Endometrium (tissue), 2 donors: Measurements from ENCODE around the gene ANO8.
A peak's percentile ranks its signal among the peaks of the same experiment; 100 is the strongest.
"Not testable (repeated sequence)": the region's sequence is repeated elsewhere in the genome, so short reads cannot be mapped to it uniquely, and the experiment has no call there.

ENCODE experiments used
- FAIRE-seq: peaks from 2 replicates; lab custom pipeline; 2012; peaks lifted over from hg19 to GRCh38; lab: Jason Lieb, UNC
- donor health status: control.
- donor health status: control.

Gene ANO8

DNA sequence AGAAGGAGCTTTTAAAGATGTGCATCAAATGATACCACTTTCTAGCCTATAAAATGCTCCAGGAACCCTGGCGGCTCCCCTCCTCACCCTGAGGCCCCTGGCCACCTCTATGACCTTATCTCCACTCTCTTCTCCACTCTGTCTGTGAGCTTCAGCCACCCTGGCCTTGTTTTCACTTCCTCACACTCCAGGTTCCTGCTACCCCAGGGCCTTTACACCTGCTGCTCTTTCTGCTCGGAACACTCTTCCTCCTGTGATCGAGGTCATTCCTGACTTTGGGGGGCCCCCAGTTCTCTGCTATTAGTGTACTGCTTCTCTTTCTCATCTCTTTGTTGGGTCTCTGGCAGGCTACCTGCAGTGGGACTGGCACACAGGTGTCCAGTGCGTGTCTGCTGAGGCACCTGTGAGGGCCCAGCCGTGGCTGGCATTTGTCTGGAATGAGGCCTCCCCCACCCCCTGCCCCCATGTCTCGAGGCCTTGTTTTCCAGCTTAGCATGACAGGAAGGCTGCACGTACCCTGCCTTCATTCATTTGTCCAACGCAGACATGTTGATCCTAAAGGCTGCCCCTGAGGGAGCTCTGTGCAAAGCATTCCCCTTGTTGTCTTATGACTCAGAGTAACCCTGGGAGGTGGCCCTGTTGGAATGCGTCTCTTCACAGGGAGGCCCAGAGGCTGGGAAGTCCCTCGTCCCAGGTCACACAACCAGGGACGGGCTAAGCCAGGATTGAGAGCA lies 23.0 kb downstream of the ANO8 start:
- no peak for FAIRE-seq

DNA sequence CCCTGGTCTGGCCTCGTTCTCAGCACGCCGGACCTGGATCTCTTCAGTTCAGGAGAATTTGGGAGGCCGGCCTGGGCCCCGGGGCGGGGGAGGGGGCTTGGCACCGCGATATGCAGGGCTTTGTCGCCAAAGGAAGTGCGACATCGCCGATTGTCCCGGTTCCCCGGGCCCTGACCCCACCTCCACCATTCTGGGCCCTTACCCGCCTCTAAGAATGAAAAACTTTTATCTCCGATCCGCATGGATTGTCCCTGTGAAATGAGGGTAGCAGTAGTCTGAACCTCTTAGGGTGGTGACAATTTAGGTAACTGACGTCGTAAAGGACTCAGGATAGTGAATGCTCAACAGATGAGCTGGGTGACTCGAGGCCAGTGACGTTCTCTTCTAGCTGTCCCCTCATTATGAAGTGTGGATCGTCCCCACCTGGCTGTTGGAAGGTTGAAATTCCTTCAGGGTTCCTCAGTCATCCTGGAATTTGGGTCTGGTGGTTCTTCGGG lies 24.6 kb downstream of the ANO8 start:
- no peak for FAIRE-seq

DNA sequence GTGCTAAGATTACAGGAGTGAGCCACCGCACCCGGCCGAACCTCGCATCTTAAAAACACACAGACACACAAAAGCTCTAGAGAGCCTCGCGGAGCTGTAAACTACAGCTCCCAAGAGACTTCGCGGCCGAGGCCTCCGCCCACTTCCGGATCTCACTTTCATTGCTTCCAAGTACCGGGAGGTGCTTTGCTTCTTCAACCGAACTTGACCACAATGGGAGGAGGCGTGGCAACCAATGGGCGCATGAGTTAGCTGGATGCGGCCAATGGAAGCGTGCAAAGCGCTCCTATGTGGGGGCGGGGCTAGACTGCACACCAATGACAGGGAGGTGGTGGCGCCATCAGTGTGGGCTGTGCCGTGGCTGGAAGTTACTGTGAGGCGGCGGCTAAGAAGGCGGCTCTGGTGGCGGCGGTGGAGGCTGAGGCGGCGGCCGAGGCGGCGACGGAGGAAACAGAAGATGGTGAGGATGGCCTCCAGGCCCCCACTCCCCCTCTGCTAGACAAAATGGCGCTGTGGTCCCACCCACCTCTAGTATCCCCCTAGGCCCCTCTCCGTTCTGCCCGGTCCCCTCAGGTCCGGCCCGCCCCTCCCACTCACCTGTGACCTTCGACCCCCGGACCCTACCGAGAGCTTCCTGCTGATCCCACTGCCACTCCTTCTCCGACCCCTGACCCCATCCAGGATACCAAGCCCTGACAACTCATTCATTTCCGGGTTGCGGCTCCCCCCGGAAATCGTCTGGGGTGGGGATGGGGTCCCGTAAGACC lies 25.3 kb downstream of the ANO8 start, which contains the start of gene DDA1:
Gene DDA1, plus strand, starts transcription at position 366 of the 767 bp plus-strand sequence. Its CDS starts 92 bp downstream, at position 458.
- FAIRE-seq: peak; percentile 100

DNA sequence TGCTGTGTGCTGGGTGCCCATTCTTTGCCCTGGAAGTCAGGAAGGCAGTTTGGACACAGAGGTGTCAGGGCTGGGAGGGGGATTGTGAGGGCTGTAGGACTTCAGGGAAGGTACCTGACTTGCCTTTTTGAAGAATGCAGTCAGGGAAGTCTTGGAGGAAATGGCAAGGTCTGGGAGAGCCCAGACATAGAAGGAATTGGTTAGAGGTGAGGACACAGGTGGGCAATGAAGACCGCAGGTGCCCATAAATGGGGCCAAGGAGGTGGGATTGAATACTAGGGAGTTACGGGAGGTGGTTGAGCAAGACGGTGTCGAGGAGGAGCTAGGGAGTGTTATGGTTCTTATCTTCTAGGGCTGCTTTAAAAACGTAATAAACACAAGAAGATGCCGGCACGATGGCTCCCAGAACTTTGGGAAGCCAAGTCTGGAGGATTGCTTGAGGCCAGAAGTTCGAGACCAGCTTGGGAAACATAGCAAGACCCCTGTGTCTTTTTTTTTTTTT lies 26.7 kb downstream of the ANO8 start:
- FAIRE-seq: no peak

DNA sequence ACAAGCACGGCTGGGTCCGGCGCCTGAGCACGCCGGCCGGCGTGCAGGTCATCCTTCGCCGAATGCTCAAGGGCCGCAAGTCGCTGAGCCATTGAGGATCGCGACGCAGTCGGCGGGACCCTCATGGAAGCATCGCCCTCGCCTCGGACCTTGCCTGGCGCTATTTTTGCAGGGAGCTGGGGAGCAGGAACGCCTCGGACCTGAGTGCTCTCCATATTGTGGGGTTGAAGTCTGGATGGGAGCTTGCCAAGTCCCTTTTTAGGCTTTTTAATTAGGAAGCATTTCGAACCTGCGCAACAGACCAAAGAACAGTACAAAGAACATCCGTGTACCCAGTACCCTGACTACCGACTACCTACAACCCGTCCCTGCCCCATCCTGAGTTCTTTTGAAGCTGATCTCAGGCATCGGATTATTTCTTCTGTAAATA lies 28.4 kb downstream of the ANO8 start:
- no peak for FAIRE-seq

DNA sequence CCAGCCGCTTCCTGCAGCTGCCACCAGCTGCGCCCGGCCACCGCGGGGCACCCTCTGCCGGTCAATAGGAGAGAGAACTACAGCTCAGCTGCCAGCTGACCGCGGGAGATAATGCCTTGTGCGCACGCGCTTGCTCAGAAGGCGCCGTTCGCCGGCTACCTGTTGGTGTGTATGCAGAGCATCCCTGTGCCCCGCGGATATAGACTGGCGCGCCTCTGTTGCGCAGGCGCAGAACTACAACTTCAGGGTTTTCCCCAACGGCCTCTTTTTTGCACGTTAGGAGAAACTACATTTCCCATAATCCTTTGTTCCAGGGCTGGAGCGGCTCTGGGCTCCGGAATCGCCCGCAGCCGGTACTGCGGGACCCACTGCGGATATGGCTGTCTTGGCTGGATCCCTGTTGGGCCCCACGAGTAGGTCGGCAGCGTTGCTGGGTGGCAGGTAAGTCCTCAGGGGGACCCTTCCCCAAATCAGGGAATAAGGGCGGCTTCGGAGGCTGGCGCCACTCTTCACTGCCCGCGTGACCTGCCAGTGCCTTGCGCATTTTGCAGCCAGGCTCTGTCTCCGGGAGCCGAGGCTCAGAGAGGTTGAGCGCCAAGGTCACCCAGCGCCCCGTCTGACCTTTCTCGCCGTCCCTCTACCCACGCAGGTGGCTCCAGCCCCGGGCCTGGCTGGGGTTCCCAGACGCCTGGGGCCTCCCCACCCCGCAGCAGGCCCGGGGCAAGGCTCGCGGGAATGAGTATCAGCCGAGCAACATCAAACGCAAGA lies 29.0 kb downstream of the ANO8 start, which contains the start of gene MRPL34:
Gene MRPL34, plus strand, starts transcription at position 356 of the 768 bp plus-strand sequence. Its CDS starts 21 bp downstream, at position 377.
- FAIRE-seq: peak; percentile 50

DNA sequence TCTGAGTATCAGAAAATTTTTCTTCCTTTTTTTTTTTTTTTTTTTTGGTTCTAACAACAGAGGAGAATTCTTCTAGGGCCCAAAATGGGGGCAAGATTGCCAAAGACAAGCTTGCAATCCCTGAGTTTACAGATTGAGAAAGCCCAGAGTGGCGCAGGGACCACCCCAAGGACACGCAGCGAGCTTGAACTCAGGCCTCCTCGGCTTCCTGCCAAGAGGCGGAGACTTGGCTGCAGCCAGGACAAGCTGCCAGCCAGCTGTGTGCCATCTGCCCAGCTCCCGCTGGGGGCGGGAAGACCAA lies 29.5 kb downstream of the ANO8 start:
- no peak for FAIRE-seq

DNA sequence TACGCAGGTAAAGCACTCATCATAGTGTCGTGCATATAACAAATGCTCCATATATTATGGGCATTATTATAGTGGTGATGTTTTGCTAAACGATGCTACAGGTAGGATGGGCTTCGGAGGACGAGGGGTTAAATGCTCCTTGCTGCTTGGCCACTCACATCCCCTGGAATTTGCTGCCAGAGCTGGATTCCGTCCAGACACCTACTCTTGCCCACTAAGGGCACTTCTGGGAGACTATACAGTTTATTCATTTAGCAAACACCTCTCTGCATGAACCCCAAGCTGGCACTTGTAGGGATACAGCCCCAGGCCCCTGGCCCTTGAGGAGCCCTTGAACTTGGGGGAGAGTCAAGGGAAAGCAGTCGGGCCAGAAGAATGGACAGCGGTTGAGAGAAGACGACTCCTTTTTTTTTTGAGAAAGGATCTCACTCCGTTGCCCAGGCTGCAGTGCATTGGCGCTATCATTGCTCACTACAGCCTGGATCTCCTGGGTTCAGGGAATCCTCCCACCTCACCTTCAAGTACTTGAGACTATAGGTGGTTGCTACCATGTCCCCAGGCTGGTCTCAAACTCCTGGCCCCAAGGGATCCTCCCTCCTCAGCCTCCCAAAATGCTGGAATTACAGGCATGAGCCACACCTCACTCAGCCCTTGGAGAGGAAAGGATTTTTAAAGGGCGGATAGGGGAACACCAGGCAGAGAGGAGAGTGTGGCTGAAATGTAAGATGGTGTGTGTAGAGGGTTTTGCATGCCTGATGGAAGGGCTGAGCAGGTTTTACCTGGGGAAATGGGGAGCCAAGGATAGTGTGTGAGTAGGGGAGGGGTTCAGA lies 30.1 kb downstream of the ANO8 start:
- no peak for FAIRE-seq

DNA sequence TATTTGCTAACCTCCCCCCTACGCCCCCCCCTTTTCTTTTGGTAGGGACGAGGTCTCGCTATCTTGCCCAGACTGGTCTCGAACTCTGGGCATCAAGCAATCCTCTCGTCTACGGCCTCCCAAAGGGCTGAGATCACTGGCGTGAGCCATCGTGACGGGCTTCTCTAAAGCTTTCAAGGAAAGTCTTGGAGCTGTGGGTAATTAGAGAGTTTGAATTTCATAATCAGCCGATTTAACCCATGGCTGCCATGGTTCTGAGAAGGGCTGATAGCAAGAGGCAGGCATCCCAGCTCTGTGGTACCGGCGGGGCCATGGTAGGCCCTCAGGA lies 30.8 kb downstream of the ANO8 start:
- FAIRE-seq: no peak

DNA sequence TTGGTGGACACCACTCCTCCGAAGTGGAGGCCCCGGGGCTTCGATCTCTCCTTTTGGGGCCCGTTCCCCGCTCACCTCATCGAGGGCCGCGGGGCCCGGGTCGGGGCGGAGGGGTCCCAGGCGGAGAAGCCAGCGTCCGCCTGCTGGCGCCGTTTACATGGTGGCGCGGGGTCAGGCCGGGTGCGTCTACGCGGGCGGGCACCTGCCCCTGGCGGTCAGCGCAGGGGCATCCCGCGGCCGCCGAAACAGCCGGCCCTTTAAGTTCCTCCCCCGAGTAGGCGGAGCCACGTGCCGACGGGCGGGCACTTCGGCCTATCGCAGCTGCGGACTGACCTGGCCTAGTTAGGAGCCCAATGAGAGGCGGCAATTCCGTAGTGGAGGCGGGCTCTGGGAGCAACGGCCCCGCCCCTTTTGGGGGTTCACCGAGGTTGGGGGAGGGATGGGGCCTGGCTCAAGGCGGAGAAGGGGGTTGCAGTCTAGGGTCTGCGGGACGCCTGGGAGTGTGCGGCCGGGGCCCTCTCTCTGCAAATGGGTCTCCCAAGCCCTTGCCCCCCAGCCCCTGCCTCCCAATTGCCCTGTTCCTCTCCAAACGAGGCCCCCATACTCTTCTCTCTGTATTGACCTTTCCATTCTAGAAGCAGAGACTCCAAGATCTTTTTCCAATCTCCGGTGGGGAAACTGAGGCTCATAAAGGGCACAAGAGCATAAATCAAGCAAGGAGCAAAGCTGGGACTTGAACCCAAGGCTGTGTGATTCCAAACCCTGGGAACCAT lies 31.3 kb downstream of the ANO8 start, which contains the start of gene ABHD8:
Gene ABHD8, minus strand, starts transcription at position 259 of the 773 bp plus-strand sequence. CDS start 1,809 bp downstream, outside the sequence.
- FAIRE-seq: peak; percentile 35

DNA sequence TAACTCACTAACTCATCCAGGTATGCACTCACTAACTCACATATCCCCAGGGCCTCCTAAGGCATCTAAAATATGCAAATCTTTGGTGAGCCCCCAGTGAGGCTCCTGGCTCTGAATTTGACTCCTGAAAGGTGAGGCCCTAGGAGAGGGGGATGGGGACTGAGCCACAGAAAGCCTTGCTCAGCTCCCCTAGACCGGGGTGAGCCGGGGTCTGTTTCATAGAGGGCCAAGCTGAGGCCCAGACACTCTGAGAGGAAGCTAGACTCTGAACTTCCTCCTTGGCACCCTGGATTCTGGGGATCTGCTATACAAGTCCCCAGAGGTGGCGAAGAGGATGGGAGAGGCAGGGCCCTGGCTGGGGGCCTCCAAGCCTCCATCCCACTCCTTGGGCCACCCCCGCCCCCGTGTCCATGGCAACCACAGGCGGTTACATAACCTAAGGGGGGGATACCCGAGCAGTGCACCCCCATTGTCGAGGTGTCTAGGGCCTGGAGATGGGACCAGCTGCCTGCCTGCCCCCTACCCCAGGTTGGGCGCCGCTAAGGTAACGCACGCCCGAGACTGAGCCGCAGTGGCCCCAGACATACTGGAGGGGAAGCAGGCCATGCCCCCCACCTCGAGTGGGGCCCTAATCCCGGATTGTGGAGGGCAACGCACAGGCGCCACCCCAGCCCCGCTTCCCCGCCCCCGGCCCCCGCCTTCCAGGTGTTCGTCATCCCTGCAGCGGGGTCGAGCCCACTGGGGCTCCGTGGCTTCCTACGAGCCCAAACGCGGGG lies 32.1 kb downstream of the ANO8 start:
- no peak for FAIRE-seq

DNA sequence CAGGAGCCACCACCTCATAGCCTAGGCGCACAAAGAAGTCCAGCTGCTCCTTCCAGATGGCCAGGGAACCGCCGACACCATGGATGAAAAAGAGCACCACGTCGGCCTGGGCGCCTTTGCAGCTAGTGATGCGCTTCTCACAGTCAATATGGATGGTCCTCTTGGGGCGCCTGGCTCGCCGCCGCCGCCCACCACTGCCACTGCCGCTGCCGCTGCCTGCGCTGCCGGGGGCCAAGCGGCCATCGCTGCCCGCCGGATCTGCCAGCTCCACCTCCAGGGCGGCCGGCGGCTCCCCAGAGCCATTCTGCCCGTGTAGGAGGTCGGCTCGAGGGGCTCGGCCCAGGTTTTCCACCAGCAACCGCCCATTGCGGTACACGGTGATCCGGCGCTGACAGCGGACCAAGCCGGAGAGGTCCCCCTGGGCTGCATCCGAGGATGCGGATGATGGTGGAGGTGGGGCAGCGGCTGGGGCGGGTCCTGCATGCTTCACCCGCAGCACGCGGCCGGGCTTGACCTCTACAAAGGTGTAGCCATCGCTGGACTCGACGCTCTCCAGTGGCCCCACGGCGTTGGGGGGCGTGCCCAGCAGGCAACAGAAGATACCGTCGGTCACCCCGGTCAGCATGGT lies 33.5 kb downstream of the ANO8 start:
- FAIRE-seq: no peak

DNA sequence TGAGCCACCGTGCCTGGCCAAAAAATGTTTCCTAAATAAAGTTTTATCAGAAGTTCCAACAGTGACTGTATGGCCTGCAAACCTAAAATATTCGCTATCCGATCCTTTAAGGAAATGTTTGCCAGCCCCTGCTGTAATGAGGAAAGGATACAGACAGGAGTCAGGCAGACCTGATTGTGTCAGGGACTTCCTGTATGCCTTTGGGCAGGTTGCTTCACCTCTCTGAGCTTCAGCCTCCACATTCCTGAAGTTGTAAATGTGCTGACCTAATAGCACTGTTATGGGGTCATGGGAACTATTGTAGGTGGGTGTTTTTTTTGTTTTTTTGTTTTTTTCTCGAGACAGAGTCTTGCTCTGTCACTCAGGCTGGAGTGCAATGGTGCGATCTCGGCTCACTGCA lies 37.7 kb downstream of the ANO8 start:
- no peak for FAIRE-seq

DNA sequence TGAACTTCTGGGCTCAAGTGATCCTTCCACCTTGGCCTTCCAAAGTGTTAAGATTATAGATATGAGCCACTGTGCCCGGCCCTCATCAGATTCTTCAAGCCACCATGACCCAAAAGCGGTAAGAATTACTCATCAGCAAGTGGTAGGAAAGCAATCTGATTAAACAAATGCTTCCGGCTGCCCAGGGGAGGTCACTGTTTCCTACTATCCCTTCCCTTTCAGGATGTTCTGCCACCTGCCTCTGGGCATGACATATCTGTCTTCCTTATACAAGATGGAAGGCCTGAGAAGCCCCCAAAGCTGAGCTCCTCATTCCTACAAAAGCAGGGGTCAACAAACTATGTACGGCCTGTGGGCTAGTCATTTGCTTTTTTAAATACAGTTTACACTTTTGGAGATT lies 38.4 kb downstream of the ANO8 start:
- FAIRE-seq: no peak

DNA sequence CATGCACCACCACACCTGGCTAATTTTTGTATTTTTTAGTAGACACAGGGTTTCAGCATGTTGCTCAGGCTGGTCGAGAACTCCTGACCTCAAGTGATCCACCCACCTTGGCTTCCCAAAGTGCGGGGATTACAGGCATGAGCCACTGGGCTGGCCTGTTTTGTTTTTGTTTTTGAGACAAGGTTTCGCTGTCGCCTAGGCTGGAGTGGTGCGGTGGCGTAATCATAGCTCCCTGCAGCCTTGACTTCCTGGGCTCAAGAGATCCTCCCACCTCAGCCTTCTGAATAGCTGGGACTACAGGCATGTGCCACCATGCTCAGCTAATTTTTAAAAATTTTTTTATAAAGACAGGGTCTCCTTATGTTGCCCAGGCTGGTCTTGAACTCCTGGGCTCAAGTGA lies 39.1 kb downstream of the ANO8 start:
- FAIRE-seq: not testable (repeated sequence)

DNA sequence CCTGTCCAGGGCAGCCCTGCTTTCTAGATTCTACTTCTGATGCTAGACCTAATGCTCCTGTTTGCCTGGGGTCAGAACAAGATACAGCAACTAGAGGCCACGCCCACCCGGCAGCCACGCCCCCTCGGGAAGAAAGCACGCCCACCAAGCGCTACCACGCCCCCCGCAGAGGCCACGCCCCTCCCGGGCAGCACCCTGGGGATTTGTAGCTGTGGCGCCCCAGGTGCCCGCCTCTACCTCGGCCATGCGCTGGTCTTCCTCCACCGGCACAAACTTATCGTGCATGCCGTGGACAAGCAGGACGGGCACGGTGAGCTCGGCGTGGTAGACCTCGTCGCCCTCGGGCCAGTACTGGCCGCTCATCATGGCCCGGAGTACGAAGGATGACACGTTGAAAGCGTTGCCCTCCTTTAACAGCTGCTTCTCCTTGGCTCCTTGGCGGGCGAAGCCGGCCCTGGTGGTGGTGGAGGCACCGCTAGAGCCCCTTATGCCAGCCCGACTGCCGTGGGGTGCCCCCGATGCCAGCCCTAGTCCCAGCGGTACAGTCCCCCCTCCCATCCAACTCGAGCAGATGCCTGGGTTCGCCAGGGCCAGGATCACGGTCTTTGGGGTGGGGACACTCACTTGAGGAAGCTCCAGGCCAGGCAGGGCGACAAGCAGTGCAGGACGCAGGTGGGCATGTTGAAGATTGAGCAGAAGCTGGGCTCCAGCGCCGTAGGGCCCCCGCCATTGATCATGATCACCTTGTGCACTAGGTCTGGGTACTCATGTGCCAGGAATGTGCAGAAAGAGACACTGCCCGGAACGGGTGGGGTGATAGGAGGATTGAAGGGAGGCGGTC lies 40.4 kb downstream of the ANO8 start:
- FAIRE-seq: no peak

DNA sequence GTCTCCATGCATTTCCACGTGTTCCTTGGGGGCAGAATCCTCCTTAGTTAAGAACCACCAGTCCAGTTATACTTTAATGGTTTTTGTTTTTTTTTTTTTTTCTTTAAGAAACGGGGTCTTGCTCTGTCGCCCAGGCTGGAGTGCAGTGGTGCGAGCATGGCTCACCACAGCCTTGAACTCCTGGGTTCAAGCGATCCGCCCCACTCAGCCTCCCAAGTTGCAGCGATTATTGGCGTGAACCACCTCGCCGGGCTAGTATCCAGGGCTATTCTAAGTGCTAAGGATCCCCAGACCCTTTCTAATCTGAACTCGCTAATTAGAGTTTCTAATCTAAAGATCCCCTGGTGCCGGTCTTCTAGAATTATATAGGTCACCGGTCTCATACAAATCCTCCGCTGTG lies 41.0 kb downstream of the ANO8 start:
- no peak for FAIRE-seq

DNA sequence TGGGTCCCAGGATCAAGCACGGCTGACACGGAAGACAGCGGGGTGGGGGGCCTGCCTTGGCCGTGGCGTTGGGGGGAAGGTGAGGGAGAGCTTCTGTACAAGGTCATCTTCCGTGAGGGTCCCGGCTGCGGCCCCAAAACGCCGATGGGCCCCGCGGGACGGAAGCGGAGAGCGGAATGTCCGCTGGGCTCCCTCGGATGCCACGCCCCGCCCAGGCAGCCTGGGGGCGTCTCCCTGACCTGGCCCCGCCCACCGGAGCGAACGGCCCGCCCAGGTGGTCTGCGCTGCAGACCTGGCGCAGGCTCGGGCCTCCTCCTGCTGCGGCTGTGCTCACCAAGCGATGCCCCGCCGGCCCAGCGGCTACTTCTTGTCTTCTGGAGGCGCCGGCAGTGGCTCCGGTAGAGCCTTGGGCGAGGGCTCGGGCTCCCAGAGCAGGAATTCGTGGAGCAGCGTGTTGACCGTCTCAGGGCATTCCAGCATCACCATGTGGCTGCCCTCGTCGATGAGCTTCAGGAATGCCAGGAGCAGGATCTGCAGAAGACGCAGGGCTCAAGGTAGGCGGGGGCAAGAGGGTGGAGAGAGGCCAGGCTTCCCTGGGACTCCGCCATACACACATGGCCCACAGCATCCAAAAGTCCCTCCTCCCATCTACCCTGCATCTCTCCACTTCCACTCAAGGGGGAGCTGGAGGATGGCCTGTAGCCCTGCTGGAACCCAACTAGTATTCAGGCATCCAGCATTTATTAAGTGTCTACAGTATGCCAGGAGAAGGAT lies 42.2 kb downstream of the ANO8 start:
- no peak for FAIRE-seq
